GM19468 (cell line): Measurements from ENCODE around the gene VAT1.
"Not testable (repeated sequence)": the region's sequence is repeated elsewhere in the genome, so short reads cannot be mapped to it uniquely, and the experiment has no call there.

Experiments used
- ATAC-seq: cut with Tn5 transposase; IDR thresholded peaks from one replicate; pipeline ENCODE4 v1.9.1; 2021; ENCODE audit warnings: mild to moderate bottlenecking, moderate library complexity, moderate number of reproducible peaks; ENCODE audit not compliant: unreplicated experiment; ENCODE audit errors: extremely low read depth

VAT1 gene

GRCh38 chr17:42979511-42980273 is 42.5 kb downstream of the VAT1 start, which contains the start of gene PTGES3L:
PTGES3L (minus strand) TSS chr17:42980080; CDS start chr17:42980053, 27 bp downstream.
- no peak for ATAC-seq

DNA sequence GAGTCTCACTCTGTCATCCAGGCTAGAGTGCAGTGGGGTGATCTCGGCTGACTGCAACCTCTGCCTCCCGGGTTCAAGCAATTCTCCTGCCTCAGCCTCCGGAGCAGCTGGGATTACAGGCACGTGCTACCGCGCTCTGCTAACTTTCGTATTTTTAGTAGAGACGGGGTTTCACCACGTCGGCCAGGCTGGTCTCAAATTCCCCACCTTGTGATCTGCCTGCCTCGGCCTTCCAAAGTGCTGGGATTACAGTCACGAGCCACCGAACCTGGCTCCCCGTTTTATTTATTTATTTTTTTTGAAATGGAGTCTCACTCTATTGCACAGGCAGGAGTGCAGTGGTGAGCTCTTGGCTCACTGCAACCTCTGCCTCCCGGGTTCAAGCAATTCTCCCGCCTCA is 46.5 kb downstream of the VAT1 start:
- ATAC-seq: not testable (repeated sequence)

- ATAC-seq: no peak
These were observed 46.9 kb downstream of the VAT1 start for GRCh38 chr17:42975265-42975664.

DNA sequence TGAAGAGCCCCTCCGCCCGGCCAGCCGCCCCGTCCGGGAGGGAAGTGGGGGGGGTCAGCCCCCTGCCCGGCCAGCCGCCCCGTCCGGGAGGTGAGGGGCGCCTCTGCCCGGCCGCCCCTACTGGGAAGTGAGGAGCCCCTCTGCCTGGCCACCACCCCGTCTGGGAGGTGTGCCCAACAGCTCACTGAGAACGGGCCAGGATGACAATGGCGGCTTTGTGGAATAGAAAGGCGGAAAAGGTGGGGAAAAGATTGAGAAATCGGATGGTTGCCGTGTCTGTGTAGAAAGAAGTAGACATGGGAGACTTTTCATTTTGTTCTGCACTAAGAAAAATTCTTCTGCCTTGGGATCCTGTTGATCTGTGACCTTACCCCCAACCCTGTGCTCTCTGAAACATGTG is 48.9 kb downstream of the VAT1 start:
- not testable (repeated sequence) for ATAC-seq

DNA sequence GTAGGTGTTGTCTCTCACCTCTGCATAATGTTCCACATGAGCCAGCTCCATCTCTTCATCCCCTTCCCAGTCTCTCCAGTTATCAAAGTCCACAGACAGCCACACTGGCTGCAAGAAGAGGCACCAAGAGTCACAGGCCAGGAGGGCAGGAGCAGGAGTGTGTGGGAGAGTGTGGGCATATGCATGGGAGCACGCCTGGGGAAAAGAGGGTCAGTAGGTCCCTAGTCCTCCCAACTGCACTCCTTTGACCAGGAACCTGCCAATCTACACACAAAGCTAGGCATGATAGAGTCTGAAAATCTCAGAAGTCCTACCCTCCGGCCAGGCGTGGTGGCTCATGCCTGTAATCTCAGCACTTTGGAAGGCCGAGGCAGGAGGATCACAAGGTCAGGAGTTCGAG is 50.6 kb downstream of the VAT1 start:
- ATAC-seq: no peak

DNA sequence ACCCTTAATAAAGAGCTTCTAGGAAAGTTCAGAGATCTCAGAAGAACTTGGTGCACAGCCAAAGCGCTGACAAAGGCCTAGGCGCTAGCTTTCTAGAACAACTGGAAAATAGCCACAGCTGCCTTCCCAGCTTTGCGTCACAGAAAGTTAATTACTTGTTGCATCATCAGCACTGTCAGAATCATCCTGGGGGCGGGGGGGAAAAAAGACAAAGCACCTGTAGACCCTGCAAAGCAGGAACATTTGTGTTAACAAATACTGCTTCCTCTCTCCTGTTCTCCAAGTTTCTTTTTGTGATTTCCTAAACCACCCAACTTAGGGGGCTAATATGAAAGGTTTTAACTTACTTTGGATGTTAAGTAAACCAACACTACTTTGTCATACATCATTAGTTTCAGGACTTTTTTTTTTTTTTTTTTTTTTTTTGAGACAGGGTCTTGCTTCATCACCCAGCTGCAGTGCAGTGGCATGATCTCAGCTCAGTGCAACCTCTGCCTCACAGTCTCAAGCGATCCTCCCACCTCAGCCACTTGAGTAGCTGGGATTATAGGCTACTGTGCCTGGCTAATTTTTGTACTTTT is 53.1 kb downstream of the VAT1 start:
- no peak for ATAC-seq

- no peak for ATAC-seq
These were observed 54.3 kb downstream of the VAT1 start for GRCh38 chr17:42967925-42968324.
